ENCODE data around the gene GRID2.

- TF ChIP-seq CTCF (IDR thresholded peaks at IDR 0.05; ENCODE audit: low read length) (peak; percentile 77), EZH2phosphoT487 (IDR thresholded peaks at IDR 0.05; ENCODE audit: low read length) (no peak), EZH2 (optimal IDR thresholded peaks at IDR 0.05; ENCODE audit: low read depth, low read length) (no peak)
Observed at GRCh38 chr4:93764639-93765246, 1461.0 kb downstream of the GRID2 start.

Data from MM.1S (cell line).